Measurements from ENCODE around the gene MYEOV. TPM values are rescaled to one million over a fixed set of nuclear protein-coding genes. Genes with fewer than 3 reads are reported as not detected.

The MYEOV gene
- polyA plus RNA-seq (2012; ENCODE audit: insufficient read depth, insufficient read length), result not detected

GRCh38 chr11:69293819-69294505 is at the start of gene MYEOV:
Gene MYEOV (plus strand): TSS chr11:69294155. CDS start chr11:69295355, 1,200 bp downstream.
- H3K4me3 ChIP-seq (ENCODE audit: low read length), result no peak within 1 kb of the TSS
- DNase-seq (ENCODE audit: low read depth, low spot score), result peak; percentile 39

DNA sequence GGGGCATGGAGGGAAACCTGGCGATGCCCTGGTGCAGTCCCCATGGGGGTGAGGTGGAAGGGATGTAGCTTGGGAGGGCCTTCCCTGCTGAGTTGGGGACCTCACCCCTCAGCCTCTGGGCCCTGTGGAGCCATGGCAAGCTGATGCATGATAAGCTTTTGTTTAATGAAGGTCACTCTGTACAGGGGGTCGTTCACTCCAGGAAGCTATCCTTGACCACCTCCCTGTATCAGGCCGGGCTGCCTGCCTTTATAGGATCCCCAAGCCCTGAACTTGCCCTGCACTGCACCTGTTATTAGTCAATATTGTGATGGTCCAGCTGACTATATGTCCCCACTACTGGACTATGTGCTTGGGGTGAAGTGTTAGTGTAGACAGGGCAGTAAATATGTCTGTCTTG is 49.7 kb upstream of the MYEOV start:
- no peak overlapping the region for H3K4me3 ChIP-seq (ENCODE audit: low read length)
- DNase-seq (ENCODE audit: low read depth, low spot score), result no peak

DNA sequence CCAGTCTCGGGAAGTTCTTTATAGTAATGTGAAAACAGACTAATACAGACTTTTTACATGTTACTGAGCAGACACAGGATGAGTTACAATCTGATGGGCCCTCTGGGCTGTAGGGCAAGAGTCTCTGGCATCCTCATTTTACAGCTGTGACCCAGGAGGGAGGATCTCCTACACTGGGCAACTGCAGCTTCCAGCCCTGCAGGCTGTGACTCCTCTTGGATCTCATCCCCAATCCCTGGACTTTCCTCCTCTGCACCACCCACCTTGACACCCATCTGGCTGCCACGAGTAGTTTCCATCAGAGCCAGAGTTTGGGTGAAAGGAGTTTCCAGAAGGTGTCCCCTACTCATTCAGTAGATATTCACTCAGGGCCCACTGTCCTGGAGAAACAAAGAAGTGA is 48.9 kb upstream of the MYEOV start:
- no peak overlapping the region for H3K4me3 ChIP-seq (ENCODE audit: low read length)
- no peak for DNase-seq (ENCODE audit: low read depth, low spot score)

- DNase-seq (ENCODE audit: low read depth, low spot score), result no peak
- H3K4me3 ChIP-seq (ENCODE audit: low read length), result no peak overlapping the region
Measured at GRCh38 chr11:69245491-69246345, 48.2 kb upstream of the MYEOV start.

- no peak overlapping the region for H3K4me3 ChIP-seq (ENCODE audit: low read length)
- no peak for DNase-seq (ENCODE audit: low read depth, low spot score)
Measured at GRCh38 chr11:69249311-69250185, 44.4 kb upstream of the MYEOV start.

- peak; percentile 4 for DNase-seq (ENCODE audit: low read depth, low spot score)
Measured at GRCh38 chr11:69250186-69251056, 43.5 kb upstream of the MYEOV start.

GRCh38 chr11:69251057-69251393 is 42.9 kb upstream of the MYEOV start:
- DNase-seq (ENCODE audit: low read depth, low spot score), result no peak

More at GRCh38 chr11:69250186-69251056, 43.5 kb upstream of the MYEOV start:
- H3K4me3 ChIP-seq (ENCODE audit: low read length), result no peak overlapping the region

DNA sequence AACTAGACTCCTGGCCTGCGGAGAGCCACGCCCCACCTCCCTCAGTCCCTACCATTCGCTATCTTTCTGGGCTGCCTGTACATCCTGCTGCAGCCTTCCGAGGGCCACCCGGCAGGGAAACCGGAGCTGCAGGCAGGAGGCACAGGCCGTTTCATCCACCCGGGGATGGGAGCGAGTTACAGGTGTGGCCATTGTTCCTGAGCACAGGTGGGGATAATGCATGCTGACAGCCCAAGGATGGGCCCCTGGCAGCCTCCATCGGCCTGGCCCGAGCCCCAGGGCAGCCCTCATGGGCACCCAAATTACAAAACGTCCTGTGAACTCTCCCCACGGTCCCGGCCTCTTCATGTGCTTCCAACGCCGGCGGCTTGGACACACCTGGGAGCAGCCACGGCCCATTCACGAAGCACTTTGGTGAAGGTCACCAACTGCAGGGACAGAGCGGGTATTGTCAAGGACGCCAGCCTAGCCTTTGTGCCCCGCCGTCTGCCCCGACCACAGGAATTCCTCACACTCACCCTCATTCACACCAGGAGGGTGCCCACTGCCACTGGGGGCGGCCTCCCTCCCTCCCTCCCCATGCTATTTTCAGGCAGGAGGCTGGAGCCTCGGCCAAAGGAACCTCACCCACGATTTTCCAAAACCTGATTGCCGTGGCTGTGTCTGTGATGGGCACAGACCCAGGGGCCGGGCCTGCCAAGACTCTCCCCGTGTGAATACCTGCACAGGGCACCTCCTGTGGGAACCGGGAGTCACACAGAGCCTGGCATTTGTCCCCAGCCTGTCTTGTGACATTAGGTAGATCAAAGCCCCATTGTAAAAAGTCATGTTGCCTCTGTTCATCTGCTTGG is 42.1 kb upstream of the MYEOV start:
- no peak overlapping the region for H3K4me3 ChIP-seq (ENCODE audit: low read length)
- no peak for DNase-seq (ENCODE audit: low read depth, low spot score)

More at GRCh38 chr11:69251057-69251393, 42.9 kb upstream of the MYEOV start:
- no peak overlapping the region for H3K4me3 ChIP-seq (ENCODE audit: low read length)

GRCh38 chr11:69252490-69252837 is 41.5 kb upstream of the MYEOV start:
- no peak overlapping the region for H3K4me3 ChIP-seq (ENCODE audit: low read length)
- DNase-seq (ENCODE audit: low read depth, low spot score), result no peak

DNA sequence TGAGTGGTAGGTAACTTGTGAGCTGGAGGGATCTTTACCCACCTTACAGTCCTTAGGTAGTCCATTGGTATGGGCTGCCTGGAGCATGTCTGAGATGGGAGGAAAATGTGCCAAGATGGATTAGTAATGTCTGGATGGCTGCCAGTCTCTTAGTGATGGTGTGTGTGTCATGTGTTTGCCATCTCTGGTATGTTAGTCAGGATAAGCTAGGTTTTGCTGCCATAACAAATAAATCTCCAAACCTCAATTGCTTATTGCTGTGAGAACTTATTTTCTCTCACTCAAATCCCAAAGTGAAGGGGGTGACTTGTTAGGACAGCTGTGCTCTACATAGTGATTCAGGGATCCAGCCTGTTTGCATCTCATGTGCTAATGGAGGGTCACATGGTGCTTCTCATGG is 40.9 kb upstream of the MYEOV start:
- no peak overlapping the region for H3K4me3 ChIP-seq (ENCODE audit: low read length)

DNA sequence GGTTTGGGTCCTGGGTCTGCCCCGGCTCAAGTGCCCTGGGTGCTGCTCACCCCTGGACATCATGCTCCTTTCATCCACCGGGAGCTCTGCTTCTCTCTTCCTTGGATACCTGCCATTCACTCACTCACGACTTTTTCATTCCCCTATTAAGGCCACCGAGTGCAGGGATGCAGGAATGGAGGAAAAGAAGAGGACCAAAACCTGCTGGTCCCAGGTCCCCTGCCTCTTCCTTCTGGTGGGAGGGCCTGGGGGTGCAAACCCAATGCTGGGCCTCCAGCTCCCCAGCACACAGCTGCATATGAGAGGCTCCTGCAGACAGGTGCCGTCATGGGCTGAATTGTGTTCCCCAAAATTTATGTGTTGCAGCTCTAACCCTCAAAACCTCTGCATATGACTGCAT is 36.8 kb upstream of the MYEOV start:
- no peak for DNase-seq (ENCODE audit: low read depth, low spot score)
- no peak overlapping the region for H3K4me3 ChIP-seq (ENCODE audit: low read length)

More for the DNA sequence above, 40.9 kb upstream of the MYEOV start:
- DNase-seq (ENCODE audit: low read depth, low spot score), result no peak

DNA sequence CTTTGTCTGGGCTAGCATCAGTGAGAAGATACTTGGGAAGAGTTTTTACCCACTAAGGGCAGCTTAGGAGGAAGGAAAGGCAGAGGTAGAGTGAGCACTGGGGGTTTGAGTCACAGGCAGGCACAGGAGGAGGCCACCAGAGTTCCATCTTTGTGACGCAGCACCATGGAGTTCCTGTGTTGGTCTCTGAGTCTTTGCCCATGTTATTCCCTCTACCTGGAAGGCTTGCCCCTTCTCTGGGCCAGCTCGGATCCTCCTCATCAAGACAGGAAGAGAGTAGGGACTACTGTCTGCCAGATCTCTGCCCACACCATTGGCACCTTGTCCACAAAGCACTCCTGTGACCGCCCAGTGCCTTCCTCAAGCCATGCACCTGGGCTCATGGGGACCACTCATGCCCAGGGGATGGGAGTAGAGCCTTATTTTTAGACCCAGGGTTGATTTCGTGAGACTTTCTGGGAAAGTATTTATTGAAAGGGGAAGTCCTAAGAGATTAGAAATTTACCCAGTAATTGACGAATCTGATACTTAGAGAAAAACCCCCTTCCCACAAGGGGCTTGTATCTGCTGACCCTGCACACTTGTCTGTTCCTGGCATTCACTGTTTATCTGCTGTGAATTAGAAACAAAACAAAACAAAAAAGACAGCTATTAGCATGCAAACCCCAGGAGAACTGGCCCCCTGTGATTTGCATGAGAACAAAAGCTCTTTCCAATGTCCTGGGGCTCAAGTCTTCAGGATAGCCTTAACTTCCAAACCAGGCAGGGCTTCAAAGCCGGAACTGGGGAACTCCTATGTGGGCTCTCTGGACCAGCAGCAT is 35.9 kb upstream of the MYEOV start:
- no peak for DNase-seq (ENCODE audit: low read depth, low spot score)
- H3K4me3 ChIP-seq (ENCODE audit: low read length), result no peak overlapping the region

GRCh38 chr11:69259096-69259495 is 34.9 kb upstream of the MYEOV start:
- no peak for DNase-seq (ENCODE audit: low read depth, low spot score)
- no peak overlapping the region for H3K4me3 ChIP-seq (ENCODE audit: low read length)

- H3K4me3 ChIP-seq (ENCODE audit: low read length), result no peak overlapping the region
- DNase-seq (ENCODE audit: low read depth, low spot score), result no peak
Measured at GRCh38 chr11:69260622-69261021, 33.3 kb upstream of the MYEOV start.

DNA sequence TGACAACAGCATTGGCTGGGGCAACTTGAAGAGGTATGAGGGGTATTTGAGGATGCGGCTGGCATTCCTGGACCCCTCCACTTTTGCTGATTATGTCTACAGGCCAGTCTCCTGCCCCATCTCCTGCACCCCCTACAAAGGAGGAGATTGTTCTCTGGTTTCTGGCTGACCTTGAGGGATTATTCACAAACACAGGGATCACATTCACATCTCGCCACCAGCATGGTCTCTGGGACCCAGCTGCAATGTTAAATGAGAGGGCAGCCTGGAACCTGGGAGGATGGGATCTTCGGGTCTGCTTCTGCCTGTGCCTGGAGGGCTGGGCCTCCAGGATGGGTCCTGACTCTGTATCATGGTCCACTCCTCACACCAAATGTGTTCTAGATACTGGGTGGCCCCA is 32.8 kb upstream of the MYEOV start:
- no peak for DNase-seq (ENCODE audit: low read depth, low spot score)
- no peak overlapping the region for H3K4me3 ChIP-seq (ENCODE audit: low read length)

- no peak for DNase-seq (ENCODE audit: low read depth, low spot score)
- no peak overlapping the region for H3K4me3 ChIP-seq (ENCODE audit: low read length)
Measured at GRCh38 chr11:69262918-69263735, 30.8 kb upstream of the MYEOV start.
